HEK293T (cell line): Measurements from ENCODE around the gene TBC1D10B.

Source experiments
- BHLHE40 ChIP-seq: fragments of 450-650 bp; IDR thresholded peaks from 2 replicates; pipeline ENCODE4 v1.6.1; 2016; ENCODE audit warnings: mild to moderate bottlenecking, moderate library complexity, borderline replicate concordance
- SP1 ChIP-seq: fragments of 450-650 bp; IDR thresholded peaks from 2 replicates; pipeline ENCODE4 v1.6.1; 2017
- TARDBP ChIP-seq: fragments of 450-650 bp; IDR thresholded peaks from 2 replicates; pipeline ENCODE4 v1.6.1; 2016

GRCh38 chr16:30394592-30395154 lies 24.4 kb upstream of the TBC1D10B start:
- TF ChIP-seq TARDBP (no peak), BHLHE40 (no peak), SP1 (no peak)
